ENCODE data around the gene CDKN2B-AS1. TPM values are rescaled to one million over a fixed set of nuclear protein-coding genes. Genes with fewer than 3 reads are reported as not detected.

Gene CDKN2B-AS1
- total RNA-seq, 1 experiment from 2014 or later: not detected

DNA sequence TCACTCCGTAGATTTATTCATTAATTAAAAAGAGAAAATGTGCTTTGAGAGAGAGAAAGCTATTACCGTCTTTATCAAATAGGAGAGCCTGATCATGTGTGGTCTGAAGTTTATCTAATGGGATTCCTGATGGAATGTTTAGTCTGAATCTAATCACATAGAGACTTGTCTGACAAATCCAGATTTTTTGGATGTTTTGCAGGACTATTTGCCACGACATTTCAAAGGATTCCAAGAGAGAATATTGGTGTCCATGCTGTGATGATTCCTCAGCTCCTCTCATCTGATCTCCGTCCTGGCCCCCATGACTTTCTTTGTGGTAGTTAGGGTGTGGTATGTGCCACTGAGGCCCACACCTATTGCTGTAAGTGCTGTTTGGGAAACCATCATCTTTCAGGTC lies 34.6 kb downstream of the CDKN2B-AS1 start:
- H3K27ac Mint-ChIP-seq (ENCODE audit: low read depth, unreplicated experiment): no peak overlapping the region
- CTCF ChIA-PET: no interaction called here

GRCh38 chr9:22030101-22030598 lies 35.6 kb downstream of the CDKN2B-AS1 start:
- BruUV-seq (replicated peaks): no TSS peak
- no peaks in the 10 kb centered on the region for H3K4me1 Mint-ChIP-seq (ENCODE audit: insufficient read depth, unreplicated experiment)
- no peak for DNase-seq (ENCODE audit: unreplicated experiment)
- TF ChIP-seq CTCF (IDR thresholded peaks at IDR 0.05; ENCODE audit: unreplicated experiment): no peak
- H3K27me3 Mint-ChIP-seq (ENCODE audit: insufficient read depth, unreplicated experiment): no peaks in the 10 kb centered on the region
- no peak overlapping the region for H3K27ac Mint-ChIP-seq (ENCODE audit: low read depth, unreplicated experiment)
- H3K36me3 Mint-ChIP-seq (ENCODE audit: insufficient read depth, unreplicated experiment): no peaks in the 10 kb centered on the region
- POLR2A ChIA-PET: no interaction called here
- H3K9me3 Mint-ChIP-seq (ENCODE audit: unreplicated experiment): no peaks in the 10 kb centered on the region
- no peak overlapping the region for H3K4me3 Mint-ChIP-seq (ENCODE audit: unreplicated experiment)
- intact Hi-C loops (cut with micrococcal nuclease): no loop called here
- CTCF ChIA-PET: no interaction called here

More for the DNA sequence above, 34.6 kb downstream of the CDKN2B-AS1 start:
- H3K36me3 Mint-ChIP-seq (ENCODE audit: insufficient read depth, unreplicated experiment): no peaks in the 10 kb centered on the region
- POLR2A ChIA-PET: no interaction called here
- H3K27me3 Mint-ChIP-seq (ENCODE audit: insufficient read depth, unreplicated experiment): no peaks in the 10 kb centered on the region
- H3K4me1 Mint-ChIP-seq (ENCODE audit: insufficient read depth, unreplicated experiment): no peaks in the 10 kb centered on the region
- no peak for TF ChIP-seq CTCF (IDR thresholded peaks at IDR 0.05; ENCODE audit: unreplicated experiment)
- no TSS peak for BruUV-seq (replicated peaks)
- H3K9me3 Mint-ChIP-seq (ENCODE audit: unreplicated experiment): no peaks in the 10 kb centered on the region
- no peak for DNase-seq (ENCODE audit: unreplicated experiment)
- intact Hi-C loops (cut with micrococcal nuclease): no loop called here
- H3K4me3 Mint-ChIP-seq (ENCODE audit: unreplicated experiment): no peak overlapping the region

GRCh38 chr9:22031655-22032411 lies 37.2 kb downstream of the CDKN2B-AS1 start:
- no peak for TF ChIP-seq CTCF (IDR thresholded peaks at IDR 0.05; ENCODE audit: unreplicated experiment)
- BruUV-seq (replicated peaks): no TSS peak
- no peak overlapping the region for H3K4me3 Mint-ChIP-seq (ENCODE audit: unreplicated experiment)
- H3K27ac Mint-ChIP-seq (ENCODE audit: low read depth, unreplicated experiment): no peak overlapping the region
- no peaks in the 10 kb centered on the region for H3K27me3 Mint-ChIP-seq (ENCODE audit: insufficient read depth, unreplicated experiment)
- no peak for DNase-seq (ENCODE audit: unreplicated experiment)
- H3K4me1 Mint-ChIP-seq (ENCODE audit: insufficient read depth, unreplicated experiment): no peaks in the 10 kb centered on the region
- no peaks in the 10 kb centered on the region for H3K9me3 Mint-ChIP-seq (ENCODE audit: unreplicated experiment)
- H3K36me3 Mint-ChIP-seq (ENCODE audit: insufficient read depth, unreplicated experiment): no peaks in the 10 kb centered on the region
- POLR2A ChIA-PET: no interaction called here
- intact Hi-C loops (cut with micrococcal nuclease): no loop called here
- CTCF ChIA-PET: no interaction called here

GRCh38 chr9:22033012-22033630 lies 38.5 kb downstream of the CDKN2B-AS1 start:
- intact Hi-C loops (cut with micrococcal nuclease): no loop called here
- Mint-ChIP-seq H3K27me3 (ENCODE audit: insufficient read depth, unreplicated experiment) (no peaks in the 10 kb centered on the region), H3K4me3 (ENCODE audit: unreplicated experiment) (no peak overlapping the region), H3K36me3 (ENCODE audit: insufficient read depth, unreplicated experiment) (no peaks in the 10 kb centered on the region), H3K27ac (ENCODE audit: low read depth, unreplicated experiment) (no peak overlapping the region), H3K4me1 (ENCODE audit: insufficient read depth, unreplicated experiment) (no peaks in the 10 kb centered on the region), H3K9me3 (ENCODE audit: unreplicated experiment) (no peaks in the 10 kb centered on the region)
- ChIA-PET POLR2A (no interaction called here), CTCF (no interaction called here)
- no TSS peak for BruUV-seq (replicated peaks)
- no peak for TF ChIP-seq CTCF (IDR thresholded peaks at IDR 0.05; ENCODE audit: unreplicated experiment)
- DNase-seq (ENCODE audit: unreplicated experiment): no peak
